Measurements from ENCODE around the gene PCGF1.

GRCh38 chr2:74512744-74513604 is 5.5 kb upstream of the PCGF1 start:
- TF ChIP-seq CTCF (conservative IDR thresholded peaks at IDR 0.05) (no peak), ZFX (IDR thresholded peaks at IDR 0.05) (no peak)

Measured in C4-2B (cell line).